GM23338 (cell line): Measurements from ENCODE around the gene NPIPA3. TPM values are rescaled to one million over a fixed set of nuclear protein-coding genes. Genes with fewer than 3 reads are reported as not detected.

Experiments
- ATAC-seq: fragments of 200-7000 bp; cut with Tn5 transposase; 3 replicates; pipeline ENCODE4 v1.9.1; 2020
- DNase-seq: peaks from one replicate; pipeline ENCODE4 v3.0.0-alpha.2; 2015; ENCODE audit warnings: low spot score
- H2AFZ ChIP-seq: fragments of 200-600 bp; sonication (generic); 2 replicates; pipeline ENCODE4 v1.8.0; 2016; ENCODE audit warnings: antibody characterized with exemption, mild to moderate bottlenecking, moderate library complexity
- H3F3A ChIP-seq: fragments of 200-600 bp; sonication (generic); replicated peaks from 2 replicates; pipeline ENCODE4 v1.8.0; 2017; ENCODE audit warnings: antibody characterized with exemption, mixed run types, low read depth
- H3K27ac ChIP-seq: fragments of 200-600 bp; sonication (generic); 2 replicates; pipeline ENCODE4 v1.6.1; 2016; ENCODE audit warnings: low read depth
- H3K27me3 ChIP-seq: fragments of 200-600 bp; sonication (generic); 2 replicates; pipeline ENCODE4 v1.8.0; 2016; ENCODE audit warnings: mild to moderate bottlenecking, mixed run types, moderate library complexity; ENCODE audit not compliant: insufficient read depth
- H3K36me3 ChIP-seq: fragments of 200-600 bp; sonication (generic); 2 replicates; pipeline ENCODE4 v1.8.0; 2016; ENCODE audit warnings: mild to moderate bottlenecking; ENCODE audit not compliant: insufficient read depth
- H3K4me1 ChIP-seq: fragments of 200-600 bp; sonication (generic); 2 replicates; pipeline ENCODE4 v1.8.0; 2016; ENCODE audit warnings: mild to moderate bottlenecking, moderate library complexity; ENCODE audit not compliant: insufficient read depth
- H3K4me2 ChIP-seq: fragments of 200-600 bp; sonication (generic); 2 replicates; pipeline ENCODE4 v1.7.1; 2017; ENCODE audit warnings: mixed run types
- H3K4me3 ChIP-seq: fragments of 200-600 bp; sonication (generic); 2 replicates; pipeline ENCODE4 v1.6.1; 2016; ENCODE audit warnings: mixed run types
- H3K79me2 ChIP-seq: fragments of 200-600 bp; sonication (generic); replicated peaks from 2 replicates; pipeline ENCODE4 v1.8.0; 2017; ENCODE audit warnings: mild to moderate bottlenecking; ENCODE audit not compliant: insufficient read depth
- H3K9me2 ChIP-seq: fragments of 200-600 bp; sonication (generic); 2 replicates; pipeline ENCODE4 v1.8.0; 2017; ENCODE audit not compliant: insufficient read depth
- H4K20me1 ChIP-seq: fragments of 200-600 bp; sonication (generic); replicated peaks from 2 replicates; pipeline ENCODE4 v1.8.0; 2017; ENCODE audit warnings: mild to moderate bottlenecking; ENCODE audit not compliant: insufficient read depth
- H3K27ac Mint-ChIP-seq: 2 replicates; pipeline ENCODE4 v1.8.0; 2020; ENCODE audit warnings: inconsistent platforms, mild to moderate bottlenecking, moderate library complexity, mixed read lengths
- H3K27me3 Mint-ChIP-seq: 3 replicates; pipeline ENCODE4 v1.8.0; 2022; ENCODE audit warnings: low read depth, mild to moderate bottlenecking, moderate library complexity, mixed read lengths, inconsistent platforms; ENCODE audit not compliant: insufficient read depth, poor library complexity
- H3K36me3 Mint-ChIP-seq: 3 replicates; pipeline ENCODE4 v1.8.0; 2021; ENCODE audit warnings: low read depth, mild to moderate bottlenecking, inconsistent platforms, moderate library complexity, mixed read lengths
- H3K4me1 Mint-ChIP-seq: 3 replicates; pipeline ENCODE4 v1.8.0; 2020; ENCODE audit warnings: mild to moderate bottlenecking, inconsistent platforms, mixed read lengths
- H3K4me3 Mint-ChIP-seq: 3 replicates; pipeline ENCODE4 v1.8.0; 2021; ENCODE audit warnings: moderate library complexity, mild to moderate bottlenecking, inconsistent platforms, mixed read lengths
- H3K9me3 Mint-ChIP-seq: 3 replicates; pipeline ENCODE4 v1.8.0; 2020; ENCODE audit warnings: moderate library complexity, mild to moderate bottlenecking, inconsistent platforms, mixed read lengths
- CREB1 ChIP-seq: fragments of 250-450 bp; sonication (Bioruptor Pico); IDR thresholded peaks from 2 replicates; pipeline ENCODE4 v1.5.0; 2020; ENCODE audit warnings: low read depth, mild to moderate bottlenecking, moderate library complexity
- EZH2 ChIP-seq: fragments of 200-600 bp; sonication (generic); IDR thresholded peaks from one replicate; pipeline ENCODE4 v1.8.0; 2017; ENCODE audit warnings: antibody characterized with exemption, mild to moderate bottlenecking, low read depth; ENCODE audit not compliant: unreplicated experiment
- EZH2phosphoT487 ChIP-seq: fragments of 200-600 bp; sonication (generic); IDR thresholded peaks from one replicate; pipeline ENCODE4 v1.8.1; 2018; ENCODE audit warnings: antibody characterized with exemption; ENCODE audit not compliant: unreplicated experiment
- JUNB ChIP-seq: IDR thresholded peaks from one replicate; pipeline ENCODE4 v1.6.1; 2016; ENCODE audit warnings: antibody characterized with exemption; ENCODE audit not compliant: unreplicated experiment
- POLR2AphosphoS5 ChIP-seq: IDR thresholded peaks from 2 replicates; pipeline ENCODE4 v1.6.1; 2016; ENCODE audit warnings: antibody characterized with exemption, low read depth
- STAT1 ChIP-seq: IDR thresholded peaks from one replicate; pipeline ENCODE4 v1.6.1; 2016; ENCODE audit warnings: antibody characterized with exemption; ENCODE audit not compliant: unreplicated experiment
- ZNF114 ChIP-seq: fragments of 250-450 bp; sonication (Bioruptor Pico); IDR thresholded peaks from 2 replicates; pipeline ENCODE4 v1.5.0; 2020; ENCODE audit warnings: mild to moderate bottlenecking, moderate library complexity
- ZNF331 ChIP-seq: fragments of 250-450 bp; sonication (Bioruptor Pico); IDR thresholded peaks from 2 replicates; pipeline ENCODE4 v1.5.0; 2020; ENCODE audit warnings: low read depth, mild to moderate bottlenecking, moderate library complexity
- polyA plus RNA-seq: library from polyadenylated mRNA; unstranded; fragments of >200 nt; fragmentation: Nextera tagmentation; extraction: Ambion mirVana; gene quantifications from 2 replicates; pipeline ENCODE4 v1.2.1, GENCODE V29; 2016
- total RNA-seq: library from RNA; depleted of rRNA; stranded (reverse); fragments of >200 nt; shearing (Covaris generic); gene quantifications from 2 replicates; pipeline ENCODE4 v1.2.3, GENCODE V29; 2014
- TF ChIP-seq, protein P1 (sequence below): IDR thresholded peaks from 2 replicates; pipeline ENCODE4 v1.6.1; 2016; ENCODE audit warnings: antibody characterized with exemption
- TF ChIP-seq, protein P2 (sequence below), 2 experiments: fragments of 200-600 bp in 1 of 2; sonication (generic) in 1 of 2; conservative IDR thresholded peaks; 2 replicates each; pipeline versions ENCODE4 v1.5.1 to v1.6.1; 2016 to 2017; ENCODE audit warnings: antibody characterized with exemption in 2 of 2, low read depth in 2 of 2, mild to moderate bottlenecking in 2 of 2, moderate library complexity in 1 of 2
- TF ChIP-seq, protein P3 (sequence below): fragments of 250-450 bp; sonication (Bioruptor Pico); IDR thresholded peaks from 2 replicates; pipeline ENCODE4 v1.5.0; 2020; ENCODE audit warnings: mild to moderate bottlenecking, moderate library complexity

NPIPA3 gene
- total and polyA plus RNA-seq, 2 experiments from 2014 or later: 0.57 to 5.7 TPM

DNA sequence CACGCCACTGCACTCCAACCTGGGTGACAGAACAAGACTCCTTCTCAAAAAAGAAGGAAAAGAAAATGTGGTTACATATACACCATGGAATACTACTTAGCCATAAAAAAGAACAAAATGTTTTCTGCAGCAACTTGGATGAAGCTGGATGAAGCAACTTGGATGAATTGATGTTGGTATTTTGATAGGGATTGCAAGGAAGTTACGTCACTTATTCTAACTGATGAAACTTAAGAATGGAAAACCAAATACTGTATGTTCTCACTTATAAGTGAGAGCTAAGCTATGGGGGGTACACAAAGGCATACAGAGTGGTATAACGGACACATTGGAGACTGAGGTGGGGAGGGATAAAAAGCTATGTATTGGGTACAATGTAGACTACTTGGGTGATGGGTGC, 26.6 kb upstream of the NPIPA3 start (continued):
- TF ChIP-seq, protein P1, sequence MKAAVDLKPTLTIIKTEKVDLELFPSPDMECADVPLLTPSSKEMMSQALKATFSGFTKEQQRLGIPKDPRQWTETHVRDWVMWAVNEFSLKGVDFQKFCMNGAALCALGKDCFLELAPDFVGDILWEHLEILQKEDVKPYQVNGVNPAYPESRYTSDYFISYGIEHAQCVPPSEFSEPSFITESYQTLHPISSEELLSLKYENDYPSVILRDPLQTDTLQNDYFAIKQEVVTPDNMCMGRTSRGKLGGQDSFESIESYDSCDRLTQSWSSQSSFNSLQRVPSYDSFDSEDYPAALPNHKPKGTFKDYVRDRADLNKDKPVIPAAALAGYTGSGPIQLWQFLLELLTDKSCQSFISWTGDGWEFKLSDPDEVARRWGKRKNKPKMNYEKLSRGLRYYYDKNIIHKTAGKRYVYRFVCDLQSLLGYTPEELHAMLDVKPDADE: no peak
- TF ChIP-seq, protein P2, sequence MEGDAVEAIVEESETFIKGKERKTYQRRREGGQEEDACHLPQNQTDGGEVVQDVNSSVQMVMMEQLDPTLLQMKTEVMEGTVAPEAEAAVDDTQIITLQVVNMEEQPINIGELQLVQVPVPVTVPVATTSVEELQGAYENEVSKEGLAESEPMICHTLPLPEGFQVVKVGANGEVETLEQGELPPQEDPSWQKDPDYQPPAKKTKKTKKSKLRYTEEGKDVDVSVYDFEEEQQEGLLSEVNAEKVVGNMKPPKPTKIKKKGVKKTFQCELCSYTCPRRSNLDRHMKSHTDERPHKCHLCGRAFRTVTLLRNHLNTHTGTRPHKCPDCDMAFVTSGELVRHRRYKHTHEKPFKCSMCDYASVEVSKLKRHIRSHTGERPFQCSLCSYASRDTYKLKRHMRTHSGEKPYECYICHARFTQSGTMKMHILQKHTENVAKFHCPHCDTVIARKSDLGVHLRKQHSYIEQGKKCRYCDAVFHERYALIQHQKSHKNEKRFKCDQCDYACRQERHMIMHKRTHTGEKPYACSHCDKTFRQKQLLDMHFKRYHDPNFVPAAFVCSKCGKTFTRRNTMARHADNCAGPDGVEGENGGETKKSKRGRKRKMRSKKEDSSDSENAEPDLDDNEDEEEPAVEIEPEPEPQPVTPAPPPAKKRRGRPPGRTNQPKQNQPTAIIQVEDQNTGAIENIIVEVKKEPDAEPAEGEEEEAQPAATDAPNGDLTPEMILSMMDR (conservative IDR thresholded peaks at IDR 0.05; ENCODE audit: low read depth in 2 of 2): no peak

DNA sequence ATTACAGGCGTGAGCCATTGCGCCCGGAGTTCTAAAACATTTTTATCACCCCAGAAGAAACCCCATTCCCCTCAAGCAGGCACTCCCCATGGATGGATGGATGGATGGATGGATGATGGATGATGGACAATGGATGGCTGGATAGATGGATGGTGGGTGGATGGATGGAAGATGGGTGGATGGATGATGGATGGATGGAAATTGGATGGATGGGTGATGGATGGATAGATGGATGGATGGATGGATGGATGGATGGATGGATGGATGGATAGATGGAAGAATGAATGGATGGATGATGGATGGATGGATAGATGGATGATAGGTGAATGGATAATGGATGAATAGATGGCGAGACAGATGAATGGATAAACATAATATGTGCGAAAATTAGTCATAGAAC, 25.6 kb upstream of the NPIPA3 start:
- TF ChIP-seq CREB1 (CRISPR knock-in tag) (no peak), ZNF331 (CRISPR knock-in tag) (no peak), STAT1 (no peak), ZNF114 (CRISPR knock-in tag) (no peak), JUNB (no peak), EZH2phosphoT487 (no peak), POLR2AphosphoS5 (no peak), EZH2 (no peak)
- TF ChIP-seq, protein P3, sequence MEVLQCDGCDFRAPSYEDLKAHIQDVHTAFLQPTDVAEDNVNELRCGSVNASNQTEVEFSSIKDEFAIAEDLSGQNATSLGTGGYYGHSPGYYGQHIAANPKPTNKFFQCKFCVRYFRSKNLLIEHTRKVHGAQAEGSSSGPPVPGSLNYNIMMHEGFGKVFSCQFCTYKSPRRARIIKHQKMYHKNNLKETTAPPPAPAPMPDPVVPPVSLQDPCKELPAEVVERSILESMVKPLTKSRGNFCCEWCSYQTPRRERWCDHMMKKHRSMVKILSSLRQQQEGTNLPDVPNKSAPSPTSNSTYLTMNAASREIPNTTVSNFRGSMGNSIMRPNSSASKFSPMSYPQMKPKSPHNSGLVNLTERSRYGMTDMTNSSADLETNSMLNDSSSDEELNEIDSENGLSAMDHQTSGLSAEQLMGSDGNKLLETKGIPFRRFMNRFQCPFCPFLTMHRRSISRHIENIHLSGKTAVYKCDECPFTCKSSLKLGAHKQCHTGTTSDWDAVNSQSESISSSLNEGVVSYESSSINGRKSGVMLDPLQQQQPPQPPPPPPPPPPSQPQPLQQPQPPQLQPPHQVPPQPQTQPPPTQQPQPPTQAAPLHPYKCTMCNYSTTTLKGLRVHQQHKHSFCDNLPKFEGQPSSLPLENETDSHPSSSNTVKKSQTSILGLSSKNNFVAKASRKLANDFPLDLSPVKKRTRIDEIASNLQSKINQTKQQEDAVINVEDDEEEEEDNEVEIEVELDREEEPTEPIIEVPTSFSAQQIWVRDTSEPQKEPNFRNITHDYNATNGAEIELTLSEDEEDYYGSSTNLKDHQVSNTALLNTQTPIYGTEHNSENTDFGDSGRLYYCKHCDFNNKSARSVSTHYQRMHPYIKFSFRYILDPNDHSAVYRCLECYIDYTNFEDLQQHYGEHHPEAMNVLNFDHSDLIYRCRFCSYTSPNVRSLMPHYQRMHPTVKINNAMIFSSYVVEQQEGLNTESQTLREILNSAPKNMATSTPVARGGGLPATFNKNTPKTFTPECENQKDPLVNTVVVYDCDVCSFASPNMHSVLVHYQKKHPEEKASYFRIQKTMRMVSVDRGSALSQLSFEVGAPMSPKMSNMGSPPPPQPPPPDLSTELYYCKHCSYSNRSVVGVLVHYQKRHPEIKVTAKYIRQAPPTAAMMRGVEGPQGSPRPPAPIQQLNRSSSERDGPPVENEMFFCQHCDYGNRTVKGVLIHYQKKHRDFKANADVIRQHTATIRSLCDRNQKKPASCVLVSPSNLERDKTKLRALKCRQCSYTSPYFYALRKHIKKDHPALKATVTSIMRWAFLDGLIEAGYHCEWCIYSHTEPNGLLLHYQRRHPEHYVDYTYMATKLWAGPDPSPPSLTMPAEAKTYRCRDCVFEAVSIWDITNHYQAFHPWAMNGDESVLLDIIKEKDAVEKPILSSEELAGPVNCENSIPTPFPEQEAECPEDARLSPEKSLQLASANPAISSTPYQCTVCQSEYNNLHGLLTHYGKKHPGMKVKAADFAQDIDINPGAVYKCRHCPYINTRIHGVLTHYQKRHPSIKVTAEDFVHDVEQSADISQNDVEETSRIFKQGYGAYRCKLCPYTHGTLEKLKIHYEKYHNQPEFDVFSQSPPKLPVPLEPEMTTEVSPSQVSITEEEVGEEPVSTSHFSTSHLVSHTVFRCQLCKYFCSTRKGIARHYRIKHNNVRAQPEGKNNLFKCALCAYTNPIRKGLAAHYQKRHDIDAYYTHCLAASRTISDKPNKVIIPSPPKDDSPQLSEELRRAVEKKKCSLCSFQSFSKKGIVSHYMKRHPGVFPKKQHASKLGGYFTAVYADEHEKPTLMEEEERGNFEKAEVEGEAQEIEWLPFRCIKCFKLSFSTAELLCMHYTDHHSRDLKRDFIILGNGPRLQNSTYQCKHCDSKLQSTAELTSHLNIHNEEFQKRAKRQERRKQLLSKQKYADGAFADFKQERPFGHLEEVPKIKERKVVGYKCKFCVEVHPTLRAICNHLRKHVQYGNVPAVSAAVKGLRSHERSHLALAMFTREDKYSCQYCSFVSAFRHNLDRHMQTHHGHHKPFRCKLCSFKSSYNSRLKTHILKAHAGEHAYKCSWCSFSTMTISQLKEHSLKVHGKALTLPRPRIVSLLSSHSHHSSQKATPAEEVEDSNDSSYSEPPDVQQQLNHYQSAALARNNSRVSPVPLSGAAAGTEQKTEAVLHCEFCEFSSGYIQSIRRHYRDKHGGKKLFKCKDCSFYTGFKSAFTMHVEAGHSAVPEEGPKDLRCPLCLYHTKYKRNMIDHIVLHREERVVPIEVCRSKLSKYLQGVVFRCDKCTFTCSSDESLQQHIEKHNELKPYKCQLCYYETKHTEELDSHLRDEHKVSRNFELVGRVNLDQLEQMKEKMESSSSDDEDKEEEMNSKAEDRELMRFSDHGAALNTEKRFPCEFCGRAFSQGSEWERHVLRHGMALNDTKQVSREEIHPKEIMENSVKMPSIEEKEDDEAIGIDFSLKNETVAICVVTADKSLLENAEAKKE (CRISPR knock-in tag): no peak
- TF ChIP-seq, protein P2 (conservative IDR thresholded peaks at IDR 0.05; ENCODE audit: low read depth in 2 of 2): no peak
- TF ChIP-seq, protein P1: no peak
- H3K4me2 ChIP-seq: no peak overlapping the region
- no peak overlapping the region for H3K27ac Mint-ChIP-seq
- H3K79me2 ChIP-seq: no peaks in the 10 kb centered on the region
- no peak overlapping the region for H3K4me3 Mint-ChIP-seq
- H3K36me3 ChIP-seq: no peaks in the 10 kb centered on the region
- no peaks in the 10 kb centered on the region; the same call in 2 of the 3 replicates for H3K36me3 Mint-ChIP-seq
- no peaks in the 10 kb centered on the region for H3F3A ChIP-seq
- H3K27me3 ChIP-seq: no peaks in the 10 kb centered on the region
- H3K9me3 Mint-ChIP-seq: no peaks in the 10 kb centered on the region
- no peak overlapping the region for H2AFZ ChIP-seq
- H3K27ac ChIP-seq: no peak overlapping the region
- H3K4me3 ChIP-seq: no peak overlapping the region
- ATAC-seq (no peak), DNase-seq (no peak)
- H3K27me3 Mint-ChIP-seq: peaks cover 6% of the 10 kb centered on the region
- H3K4me1 ChIP-seq: no peaks in the 10 kb centered on the region
- no peaks in the 10 kb centered on the region for H3K9me2 ChIP-seq
- no peaks in the 10 kb centered on the region for H3K4me1 Mint-ChIP-seq
- H4K20me1 ChIP-seq: no peaks in the 10 kb centered on the region
